H1 (cell line): ENCODE measurements around the gene HIGD2B.

Source experiments
- CTCF ChIP-seq, 3 experiments: IDR thresholded peaks; 1 replicate in 2 of 3; 2 replicates in 1 of 3; pipeline versions ENCODE4 v1.5.1 to v1.6.1; 2011; ENCODE audit warnings: low read length in 3 of 3, mild to moderate bottlenecking in 3 of 3, inconsistent platforms in 2 of 3, low read depth in 1 of 3, moderate library complexity in 1 of 3; ENCODE audit not compliant: insufficient read depth in 1 of 3; ENCODE audit errors: control extremely low read depth in 1 of 3
- PHF8 ChIP-seq: fragments of 200-600 bp; sonication (generic); conservative IDR thresholded peaks from 2 replicates; pipeline ENCODE4 v1.7.1; 2012; ENCODE audit warnings: low read depth, mild to moderate bottlenecking, inconsistent platforms, low read length, moderate library complexity

- no peak for TF ChIP-seq CTCF (IDR thresholded peaks at IDR 0.05; ENCODE audit: control extremely low read depth in 1 of 3, insufficient read depth in 1 of 3, low read depth in 1 of 3, low read length in 3 of 3)
- no peak for TF ChIP-seq PHF8
Observed at GRCh38 chr15:72682772-72683171, 3.2 kb downstream of the HIGD2B start.
